PC-3 (cell line): ENCODE results near the gene VAV3. TPM values are rescaled to one million over a fixed set of nuclear protein-coding genes. Genes with fewer than 3 reads are reported as not detected.
A peak's percentile ranks its signal among the peaks of the same experiment; 100 is the strongest.

Source experiments
- ATAC-seq: fragments of 200-7000 bp; cut with Tn5 transposase; 2 replicates; pipeline ENCODE4 v1.9.1; 2020; ENCODE audit warnings: mild to moderate bottlenecking, moderate library complexity
- BruUV-seq: library from RNA; stranded (reverse); fragments of 400-500 nt; replicated peaks from 2 replicates; lab custom pipeline; 2021; lab: Mats Ljungman, UMichigan
- CTCF ChIA-PET: fragments of 300-600 bp; sonication (Branson Sonifier 250); formaldehyde crosslinking; loops from one replicate; lab custom pipeline; 2022; ENCODE audit warnings: antibody characterized with exemption; lab: Charles Lee
- POLR2A ChIA-PET: fragments of 300-600 bp; sonication (Branson Sonifier 250); formaldehyde crosslinking; loops from one replicate; lab custom pipeline; 2022; ENCODE audit warnings: antibody characterized with exemption; ENCODE audit not compliant: unreplicated experiment; lab: Charles Lee
- DNase-seq: peaks from one replicate; pipeline ENCODE4 v3.0.0-alpha.2; 2015
- H2AFZ ChIP-seq: fragments of 300-600 bp; sonication (generic); 2 replicates; pipeline ENCODE4 v1.6.0; 2016; ENCODE audit warnings: antibody characterized with exemption, low read length
- H3F3A ChIP-seq: fragments of 300-600 bp; sonication (generic); one replicate; pipeline ENCODE4 v1.6.0; 2017; ENCODE audit warnings: antibody characterized with exemption, low read length, control low read depth, mild to moderate bottlenecking; ENCODE audit not compliant: unreplicated experiment
- H3K27ac ChIP-seq: fragments of 300-600 bp; sonication (generic); 2 replicates; pipeline ENCODE4 v1.5.1; 2016; ENCODE audit warnings: mild to moderate bottlenecking, low read length
- H3K27me3 ChIP-seq: fragments of 300-600 bp; sonication (generic); 2 replicates; pipeline ENCODE4 v1.6.1; 2016; ENCODE audit warnings: low read length, mixed read lengths
- H3K36me3 ChIP-seq: fragments of 300-600 bp; sonication (generic); 2 replicates; pipeline ENCODE4 v1.6.1; 2016; ENCODE audit warnings: low read depth, mixed run types, low read length, mixed read lengths
- H3K4me1 ChIP-seq: fragments of 300-600 bp; sonication (generic); 2 replicates; pipeline ENCODE4 v1.5.1; 2016; ENCODE audit warnings: low read length; ENCODE audit not compliant: insufficient read depth
- H3K4me2 ChIP-seq: fragments of 300-600 bp; sonication (generic); 2 replicates; pipeline ENCODE4 v1.6.0; 2016; ENCODE audit warnings: low read length
- H3K4me3 ChIP-seq: fragments of 300-600 bp; sonication (generic); 2 replicates; pipeline ENCODE4 v1.5.1; 2016; ENCODE audit warnings: mild to moderate bottlenecking, low read length, mixed read lengths
- H3K79me2 ChIP-seq: fragments of 300-600 bp; sonication (generic); 2 replicates; pipeline ENCODE4 v1.6.1; 2017; ENCODE audit warnings: low read length, mixed read lengths
- H3K9ac ChIP-seq: fragments of 300-600 bp; sonication (generic); 2 replicates; pipeline ENCODE4 v1.6.0; 2016; ENCODE audit warnings: mild to moderate bottlenecking, low read length
- H3K9me2 ChIP-seq: fragments of 300-600 bp; sonication (generic); replicated peaks from 2 replicates; pipeline ENCODE4 v1.6.1; 2016; ENCODE audit warnings: mixed run types, low read length, mixed read lengths
- H3K9me3 ChIP-seq: fragments of 300-600 bp; sonication (generic); 2 replicates; pipeline ENCODE4 v1.6.1; 2016; ENCODE audit warnings: low read length, mixed read lengths
- H4K20me1 ChIP-seq: fragments of 300-600 bp; sonication (generic); 2 replicates; pipeline ENCODE4 v1.6.1; 2016; ENCODE audit warnings: low read length, mixed read lengths
- CTCF ChIP-seq: fragments of 300-600 bp; sonication (generic); conservative IDR thresholded peaks from 2 replicates; pipeline ENCODE4 v1.5.1; 2017; ENCODE audit warnings: antibody characterized with exemption, low read depth, mild to moderate bottlenecking, low read length
- EZH2 ChIP-seq: fragments of 300-600 bp; sonication (generic); IDR thresholded peaks from one replicate; pipeline ENCODE4 v1.6.1; 2017; ENCODE audit warnings: antibody characterized with exemption, mild to moderate bottlenecking, low read length; ENCODE audit not compliant: unreplicated experiment
- EZH2phosphoT487 ChIP-seq: fragments of 300-600 bp; sonication (generic); IDR thresholded peaks from 2 replicates; pipeline ENCODE4 v1.6.1; 2018; ENCODE audit warnings: mild to moderate bottlenecking, antibody characterized with exemption, low read length, borderline replicate concordance
- intact Hi-C: fragments of 100-400 bp; cut with micrococcal nuclease; formaldehyde crosslinking; loops from 2 replicates; pipeline ENCODE4 v1.9.0; 2023
- total RNA-seq: library from RNA; depleted of rRNA; stranded (reverse); fragments of >200 nt; gene quantifications from 2 replicates; pipeline ENCODE4 v1.2.3, GENCODE V29; 2014

VAV3 gene
- total RNA-seq, 1 experiment from 2014 or later, result 0.73 TPM

GRCh38 chr1:107649023-107649422 lies 316.0 kb downstream of the VAV3 start:
- no peak for TF ChIP-seq EZH2phosphoT487
- TF ChIP-seq EZH2, result no peak
- TF ChIP-seq CTCF, result no peak
- no peaks in the 10 kb centered on the region for H3K9me3 ChIP-seq
- DNase-seq, result peak; percentile 13
- no peaks in the 10 kb centered on the region for H3K36me3 ChIP-seq
- no peaks in the 10 kb centered on the region for H3K9me2 ChIP-seq
- no peak for ATAC-seq
- peaks cover 24% of the 10 kb centered on the region for H3K4me1 ChIP-seq
- intact Hi-C loops, result loop anchor here (2.0 to 10.0 kb wide), 2 partner anchors 34 to 96 kb away; no protein-coding TSS in a partner anchor
- no peak overlapping the region for H3K4me2 ChIP-seq
- H3F3A ChIP-seq, result no peaks in the 10 kb centered on the region
- H3K27me3 ChIP-seq, result no peaks in the 10 kb centered on the region
- ChIA-PET CTCF (no interaction called here), POLR2A (no interaction called here)
- BruUV-seq, result no TSS peak
- no peak overlapping the region for H3K9ac ChIP-seq
- no peak overlapping the region for H3K27ac ChIP-seq
- no peak overlapping the region for H3K4me3 ChIP-seq
- H3K79me2 ChIP-seq, result no peaks in the 10 kb centered on the region
- no peaks in the 10 kb centered on the region for H4K20me1 ChIP-seq
- no peak overlapping the region for H2AFZ ChIP-seq

- no peaks in the 10 kb centered on the region for H3K9me3 ChIP-seq
- H3K4me1 ChIP-seq, result peaks cover 24% of the 10 kb centered on the region
- no peaks in the 10 kb centered on the region for H3K79me2 ChIP-seq
- peak overlapping the region; percentile 48 for H3K4me2 ChIP-seq
- DNase-seq (peak; percentile 91), ATAC-seq (peak; percentile 99)
- no peaks in the 10 kb centered on the region for H4K20me1 ChIP-seq
- no peaks in the 10 kb centered on the region for H3K27me3 ChIP-seq
- TF ChIP-seq EZH2phosphoT487, result no peak
- no peak for TF ChIP-seq EZH2
- no peak for TF ChIP-seq CTCF
- CTCF ChIA-PET, result interaction anchor here (0.6 kb wide), 1 partner anchor 199 kb away, joined by 3 read pairs; no protein-coding TSS in a partner anchor
- POLR2A ChIA-PET, result no interaction called here
- no peak overlapping the region for H3K9ac ChIP-seq
- peak overlapping the region; percentile 58 for H3K27ac ChIP-seq
- intact Hi-C loops, result loop anchor here (1.0 to 10.0 kb wide), 3 partner anchors 35 to 97 kb away; no protein-coding TSS in a partner anchor
- H3F3A ChIP-seq, result no peaks in the 10 kb centered on the region
- H3K4me3 ChIP-seq, result no peak overlapping the region
- no peaks in the 10 kb centered on the region for H3K36me3 ChIP-seq
- BruUV-seq, result no TSS peak
- H3K9me2 ChIP-seq, result no peaks in the 10 kb centered on the region
- H2AFZ ChIP-seq, result no peak overlapping the region
These were observed 316.9 kb downstream of the VAV3 start for GRCh38 chr1:107648071-107648470.

- Histone ChIP-seq H3K27ac (no peak overlapping the region), H3K9ac (no peak overlapping the region), H3K27me3 (no peaks in the 10 kb centered on the region), H3K36me3 (no peaks in the 10 kb centered on the region), H3F3A (no peaks in the 10 kb centered on the region), H3K4me2 (no peak overlapping the region), H3K9me3 (no peaks in the 10 kb centered on the region), H2AFZ (no peak overlapping the region), H3K79me2 (no peaks in the 10 kb centered on the region), H3K9me2 (no peaks in the 10 kb centered on the region), H4K20me1 (no peaks in the 10 kb centered on the region), H3K4me3 (no peak overlapping the region), H3K4me1 (peaks cover 24% of the 10 kb centered on the region)
- DNase-seq, result no peak
- TF ChIP-seq CTCF (no peak), EZH2phosphoT487 (no peak), EZH2 (no peak)
- intact Hi-C loops, result loop anchor here (2.0 to 10.0 kb wide), 2 partner anchors 38 to 98 kb away; no protein-coding TSS in a partner anchor
- POLR2A ChIA-PET, result no interaction called here
- no peak for ATAC-seq
- CTCF ChIA-PET, result no interaction called here
- no TSS peak for BruUV-seq
These were observed 318.0 kb downstream of the VAV3 start for GRCh38 chr1:107647012-107647411.
